ENCODE results near the gene COLQ. TPM values are rescaled to one million over a fixed set of nuclear protein-coding genes. Genes with fewer than 3 reads are reported as not detected.
"Not testable (repeated sequence)": the region's sequence is repeated elsewhere in the genome, so short reads cannot be mapped to it uniquely, and the experiment has no call there.

The COLQ gene
- total RNA-seq, 1 donor from 2014 or later: under 0.01 TPM

- no peak for FAIRE-seq
- TF ChIP-seq CTCF (IDR thresholded peaks at IDR 0.05; ENCODE audit: insufficient read depth, low read length, severe bottlenecking): no peak
- no peak overlapping the region for H3K4me3 ChIP-seq (ENCODE audit: low read depth, low read length)
- no peaks in the 10 kb centered on the region for H3K36me3 ChIP-seq (ENCODE audit: control insufficient read depth, insufficient read depth, low read length)
- no peak for DNase-seq (ENCODE audit: low read depth)
- no peaks in the 10 kb centered on the region for H3K27me3 ChIP-seq (ENCODE audit: control insufficient read depth, insufficient read depth, low read length)
These were observed 63.2 kb downstream of the COLQ start for GRCh38 chr3:15458212-15458780.

DNA sequence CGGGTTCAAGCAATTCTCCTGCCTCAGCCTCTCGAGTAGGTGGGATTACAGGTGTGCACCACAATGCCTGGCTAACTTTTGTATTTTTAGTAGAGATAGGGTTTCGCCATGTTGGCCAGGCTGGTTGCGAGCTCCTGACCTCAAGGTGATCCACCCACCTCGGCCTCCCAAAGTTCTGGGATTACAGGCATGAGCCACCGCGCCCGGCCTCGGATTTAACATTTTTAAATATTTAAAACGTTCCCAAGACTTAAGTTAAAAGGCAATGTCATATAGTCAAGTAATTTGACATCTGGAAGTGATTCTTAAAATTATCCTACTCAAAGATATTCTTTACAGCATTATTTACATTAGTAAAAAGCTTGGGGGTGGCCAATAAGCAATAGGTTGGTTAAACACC is 64.6 kb downstream of the COLQ start:
- not testable (repeated sequence) for DNase-seq (ENCODE audit: low read depth); H3K4me3 ChIP-seq (ENCODE audit: low read depth, low read length); H3K36me3 ChIP-seq (ENCODE audit: control insufficient read depth, insufficient read depth, low read length); H3K27me3 ChIP-seq (ENCODE audit: control insufficient read depth, insufficient read depth, low read length); FAIRE-seq

DNA sequence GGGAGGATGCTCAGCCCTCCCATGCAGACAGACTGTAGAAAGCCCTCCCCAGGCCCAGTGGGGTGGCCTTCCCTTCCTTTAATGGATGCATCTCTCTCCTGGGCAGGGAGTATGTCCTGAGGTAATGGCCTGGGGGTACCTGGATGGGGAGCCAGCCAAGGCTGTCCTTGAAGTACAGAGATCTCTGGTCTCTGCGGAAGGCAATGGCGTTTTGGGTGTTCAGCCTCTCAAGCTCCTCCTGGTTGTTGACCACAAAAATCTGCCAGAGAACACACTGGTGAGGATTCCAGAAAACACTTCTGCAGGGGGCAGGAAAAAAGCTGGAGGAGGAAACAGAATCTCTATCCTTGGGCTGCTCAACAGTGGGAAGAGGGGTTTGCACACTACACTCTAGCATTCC is 65.2 kb downstream of the COLQ start:
- no peak for FAIRE-seq
- TF ChIP-seq CTCF (IDR thresholded peaks at IDR 0.05; ENCODE audit: insufficient read depth, low read length, severe bottlenecking): no peak
- DNase-seq (ENCODE audit: low read depth): no peak
- Histone ChIP-seq H3K4me3 (ENCODE audit: low read depth, low read length) (no peak overlapping the region), H3K36me3 (ENCODE audit: control insufficient read depth, insufficient read depth, low read length) (no peaks in the 10 kb centered on the region), H3K27me3 (ENCODE audit: control insufficient read depth, insufficient read depth, low read length) (no peaks in the 10 kb centered on the region)

GRCh38 chr3:15455756-15456155 is 65.8 kb downstream of the COLQ start:
- Histone ChIP-seq H3K4me3 (ENCODE audit: low read depth, low read length) (no peak overlapping the region), H3K36me3 (ENCODE audit: control insufficient read depth, insufficient read depth, low read length) (no peaks in the 10 kb centered on the region), H3K27me3 (ENCODE audit: control insufficient read depth, insufficient read depth, low read length) (no peaks in the 10 kb centered on the region)
- no peak for FAIRE-seq
- no peak for DNase-seq (ENCODE audit: low read depth)
- TF ChIP-seq CTCF (IDR thresholded peaks at IDR 0.05; ENCODE audit: insufficient read depth, low read length, severe bottlenecking): no peak

DNA sequence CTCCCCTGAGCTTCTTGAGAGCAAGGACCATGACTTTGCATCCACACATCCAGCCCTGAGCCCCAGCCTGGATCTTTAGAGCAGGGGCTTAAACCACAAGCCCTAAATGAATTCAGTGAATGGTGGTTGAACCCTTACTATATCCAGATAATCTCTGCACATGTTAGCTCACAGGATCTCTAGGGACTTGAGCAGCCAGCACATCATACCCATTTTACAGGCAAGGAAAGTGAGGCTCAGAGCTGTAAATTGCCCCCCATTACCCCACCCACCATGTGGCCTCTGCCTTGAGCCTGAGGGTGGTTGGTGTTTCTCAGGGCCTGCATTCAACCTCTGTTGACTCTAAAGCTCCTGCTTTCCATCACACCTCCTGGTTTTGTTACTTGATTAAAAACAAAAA is 66.5 kb downstream of the COLQ start:
- no peaks in the 10 kb centered on the region for H3K36me3 ChIP-seq (ENCODE audit: control insufficient read depth, insufficient read depth, low read length)
- H3K27me3 ChIP-seq (ENCODE audit: control insufficient read depth, insufficient read depth, low read length): no peaks in the 10 kb centered on the region
- FAIRE-seq (no peak), DNase-seq (ENCODE audit: low read depth) (no peak)
- TF ChIP-seq CTCF (IDR thresholded peaks at IDR 0.05; ENCODE audit: insufficient read depth, low read length, severe bottlenecking): no peak
- no peak overlapping the region for H3K4me3 ChIP-seq (ENCODE audit: low read depth, low read length)

DNA sequence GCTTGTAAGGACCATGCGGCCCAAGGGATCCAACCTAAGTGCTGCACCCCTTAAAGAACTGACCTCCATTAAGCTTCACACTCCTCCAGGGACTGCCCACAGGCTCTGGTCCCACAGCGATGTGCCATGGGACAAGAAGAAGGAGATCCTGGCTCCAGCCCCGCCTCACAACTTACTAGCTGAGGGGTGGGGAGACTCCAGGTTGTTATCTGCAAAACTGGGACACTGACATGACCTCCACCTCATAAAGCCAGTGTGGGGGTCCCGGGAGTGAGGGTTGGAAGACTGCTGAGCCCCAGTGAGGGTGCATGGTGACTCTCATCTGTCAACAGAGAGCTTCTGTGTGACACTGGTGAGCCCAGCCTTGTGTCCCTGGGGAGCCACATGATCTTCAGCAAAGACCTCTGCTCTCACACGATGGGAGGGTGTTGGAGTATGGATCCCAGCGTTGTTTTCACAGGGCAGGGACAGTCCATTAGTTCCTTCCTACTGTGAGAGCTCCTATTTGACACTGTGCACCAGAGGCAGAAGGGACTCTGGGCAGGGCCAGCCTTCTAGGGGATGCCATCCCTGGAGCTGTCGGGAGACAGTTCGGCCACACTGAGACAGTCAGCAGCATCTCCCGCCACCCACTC is 67.4 kb downstream of the COLQ start:
- FAIRE-seq: no peak
- no peaks in the 10 kb centered on the region for H3K27me3 ChIP-seq (ENCODE audit: control insufficient read depth, insufficient read depth, low read length)
- DNase-seq (ENCODE audit: low read depth): no peak
- TF ChIP-seq CTCF (IDR thresholded peaks at IDR 0.05; ENCODE audit: insufficient read depth, low read length, severe bottlenecking): no peak
- H3K4me3 ChIP-seq (ENCODE audit: low read depth, low read length): no peak overlapping the region
- no peaks in the 10 kb centered on the region for H3K36me3 ChIP-seq (ENCODE audit: control insufficient read depth, insufficient read depth, low read length)

All from bronchial epithelial cell (primary cell).